ENCODE results near the gene CDR2L.
"Not testable (repeated sequence)": the region's sequence is repeated elsewhere in the genome, so short reads cannot be mapped to it uniquely, and the experiment has no call there.

Gene CDR2L

GRCh38 chr17:74998783-74999182, 11.4 kb downstream of the CDR2L start:
- Histone ChIP-seq H3K36me3 (ENCODE audit: control insufficient read depth, insufficient read depth, low read length) (no peaks in the 10 kb centered on the region), H3K9me3 (ENCODE audit: control insufficient read depth, low read length) (no peaks in the 10 kb centered on the region), H3K27me3 (replicated peaks; ENCODE audit: control insufficient read depth, insufficient read depth, low read length, poor library complexity, severe bottlenecking) (no peaks in the 10 kb centered on the region), H3K4me1 (ENCODE audit: control insufficient read depth, insufficient read depth, low read length, poor library complexity, severe bottlenecking) (no peaks in the 10 kb centered on the region), H3K4me3 (ENCODE audit: insufficient read depth, low read depth, low read length, poor library complexity, severe bottlenecking) (no peak overlapping the region), H3K27ac (ENCODE audit: insufficient read depth, low read length, poor library complexity, severe bottlenecking) (no peak overlapping the region)
- no peak for DNase-seq

DNA sequence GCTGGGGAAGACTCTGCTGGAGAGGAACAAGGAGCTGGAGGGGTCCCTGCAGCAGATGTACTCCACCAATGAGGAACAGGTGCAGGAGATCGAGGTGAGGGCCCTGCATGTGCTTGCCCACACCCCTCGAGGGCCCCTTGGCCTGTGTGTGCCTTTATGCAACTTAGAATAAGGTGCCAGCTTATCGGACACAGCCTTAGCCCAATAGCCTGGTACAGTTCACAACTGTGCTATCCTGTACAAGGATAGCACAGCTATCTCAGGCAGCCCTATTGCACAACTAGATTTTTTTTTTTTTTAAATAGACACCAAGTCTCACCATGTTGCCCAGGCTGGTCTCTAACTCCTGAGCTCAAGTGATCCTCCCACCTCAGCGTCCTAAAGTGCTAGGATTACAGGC, 12.1 kb downstream of the CDR2L start:
- Histone ChIP-seq H3K4me1 (ENCODE audit: control insufficient read depth, insufficient read depth, low read length, poor library complexity, severe bottlenecking) (no peaks in the 10 kb centered on the region), H3K27me3 (replicated peaks; ENCODE audit: control insufficient read depth, insufficient read depth, low read length, poor library complexity, severe bottlenecking) (no peaks in the 10 kb centered on the region), H3K4me3 (ENCODE audit: insufficient read depth, low read depth, low read length, poor library complexity, severe bottlenecking) (no peak overlapping the region), H3K27ac (ENCODE audit: insufficient read depth, low read length, poor library complexity, severe bottlenecking) (no peak overlapping the region), H3K9me3 (ENCODE audit: control insufficient read depth, low read length) (no peaks in the 10 kb centered on the region), H3K36me3 (ENCODE audit: control insufficient read depth, insufficient read depth, low read length) (no peaks in the 10 kb centered on the region)
- DNase-seq: no peak

- no peak for DNase-seq
- Histone ChIP-seq H3K27me3 (replicated peaks; ENCODE audit: control insufficient read depth, insufficient read depth, low read length, poor library complexity, severe bottlenecking) (no peaks in the 10 kb centered on the region), H3K36me3 (ENCODE audit: control insufficient read depth, insufficient read depth, low read length) (no peaks in the 10 kb centered on the region), H3K4me1 (ENCODE audit: control insufficient read depth, insufficient read depth, low read length, poor library complexity, severe bottlenecking) (no peaks in the 10 kb centered on the region), H3K27ac (ENCODE audit: insufficient read depth, low read length, poor library complexity, severe bottlenecking) (no peak overlapping the region), H3K9me3 (ENCODE audit: control insufficient read depth, low read length) (no peaks in the 10 kb centered on the region), H3K4me3 (ENCODE audit: insufficient read depth, low read depth, low read length, poor library complexity, severe bottlenecking) (no peak overlapping the region)
Observed at GRCh38 chr17:75001915-75002843, 14.7 kb downstream of the CDR2L start.

GRCh38 chr17:75003070-75003956, 15.9 kb downstream of the CDR2L start:
- Histone ChIP-seq H3K36me3 (ENCODE audit: control insufficient read depth, insufficient read depth, low read length) (no peaks in the 10 kb centered on the region), H3K4me3 (ENCODE audit: insufficient read depth, low read depth, low read length, poor library complexity, severe bottlenecking) (no peak overlapping the region), H3K9me3 (ENCODE audit: control insufficient read depth, low read length) (no peaks in the 10 kb centered on the region), H3K27ac (ENCODE audit: insufficient read depth, low read length, poor library complexity, severe bottlenecking) (no peak overlapping the region), H3K4me1 (ENCODE audit: control insufficient read depth, insufficient read depth, low read length, poor library complexity, severe bottlenecking) (no peaks in the 10 kb centered on the region), H3K27me3 (replicated peaks; ENCODE audit: control insufficient read depth, insufficient read depth, low read length, poor library complexity, severe bottlenecking) (no peaks in the 10 kb centered on the region)
- DNase-seq: no peak

GRCh38 chr17:75003957-75004355, 16.5 kb downstream of the CDR2L start:
- DNase-seq: no peak
- H3K27ac ChIP-seq (ENCODE audit: insufficient read depth, low read length, poor library complexity, severe bottlenecking): no peak overlapping the region
- H3K9me3 ChIP-seq (ENCODE audit: control insufficient read depth, low read length): no peaks in the 10 kb centered on the region
- no peaks in the 10 kb centered on the region for H3K4me1 ChIP-seq (ENCODE audit: control insufficient read depth, insufficient read depth, low read length, poor library complexity, severe bottlenecking)
- no peaks in the 10 kb centered on the region for H3K27me3 ChIP-seq (replicated peaks; ENCODE audit: control insufficient read depth, insufficient read depth, low read length, poor library complexity, severe bottlenecking)
- H3K36me3 ChIP-seq (ENCODE audit: control insufficient read depth, insufficient read depth, low read length): no peaks in the 10 kb centered on the region
- no peak overlapping the region for H3K4me3 ChIP-seq (ENCODE audit: insufficient read depth, low read depth, low read length, poor library complexity, severe bottlenecking)

DNA sequence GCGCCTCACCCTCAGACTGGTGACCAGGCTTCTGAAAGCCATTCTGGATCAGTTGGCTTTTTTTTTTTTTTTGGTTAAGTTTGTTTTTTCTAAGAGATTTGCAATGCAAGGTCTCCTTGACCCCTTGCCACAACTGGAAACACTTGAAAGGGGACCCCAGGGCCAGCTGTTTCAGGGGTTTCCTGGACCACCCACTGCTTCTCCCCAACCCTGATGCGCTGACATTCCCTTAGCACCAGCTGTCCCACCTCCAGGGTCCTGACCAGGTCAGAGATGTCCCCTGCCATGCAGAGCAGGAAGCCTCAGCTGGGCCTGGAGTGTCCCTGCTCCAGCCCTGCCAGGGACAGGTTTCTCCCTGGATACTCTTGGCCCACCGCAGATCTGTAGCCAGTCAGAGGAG, 16.9 kb downstream of the CDR2L start:
- DNase-seq: no peak
- no peak overlapping the region for H3K4me3 ChIP-seq (ENCODE audit: insufficient read depth, low read depth, low read length, poor library complexity, severe bottlenecking)
- no peaks in the 10 kb centered on the region for H3K9me3 ChIP-seq (ENCODE audit: control insufficient read depth, low read length)
- H3K27ac ChIP-seq (ENCODE audit: insufficient read depth, low read length, poor library complexity, severe bottlenecking): no peak overlapping the region
- no peaks in the 10 kb centered on the region for H3K4me1 ChIP-seq (ENCODE audit: control insufficient read depth, insufficient read depth, low read length, poor library complexity, severe bottlenecking)
- H3K36me3 ChIP-seq (ENCODE audit: control insufficient read depth, insufficient read depth, low read length): no peaks in the 10 kb centered on the region
- no peaks in the 10 kb centered on the region for H3K27me3 ChIP-seq (replicated peaks; ENCODE audit: control insufficient read depth, insufficient read depth, low read length, poor library complexity, severe bottlenecking)

- Histone ChIP-seq H3K4me1 (ENCODE audit: control insufficient read depth, insufficient read depth, low read length, poor library complexity, severe bottlenecking) (no peaks in the 10 kb centered on the region), H3K36me3 (ENCODE audit: control insufficient read depth, insufficient read depth, low read length) (no peaks in the 10 kb centered on the region)
- DNase-seq: no peak
Observed at GRCh38 chr17:75005291-75005690, 17.9 kb downstream of the CDR2L start.

DNA sequence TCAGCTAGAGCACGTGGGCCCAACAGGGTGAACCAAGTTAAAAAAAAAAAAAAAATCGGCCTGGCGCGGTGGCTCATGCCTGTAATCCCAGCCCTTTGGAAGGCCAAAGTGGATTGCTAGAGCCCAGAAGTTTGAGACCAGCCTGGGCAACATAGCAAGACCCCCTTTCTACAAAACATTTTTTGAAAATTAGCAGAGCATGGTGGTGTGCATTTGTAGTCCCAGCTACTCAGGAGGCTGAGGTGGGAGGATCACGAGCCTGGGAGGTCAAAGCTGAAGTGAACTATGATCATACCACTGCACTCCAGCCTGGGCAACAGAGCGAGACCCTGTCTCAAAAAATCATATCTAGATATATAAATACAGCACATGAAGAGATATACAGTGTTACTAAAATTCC, 18.7 kb downstream of the CDR2L start:
- H3K4me1 ChIP-seq (ENCODE audit: control insufficient read depth, insufficient read depth, low read length, poor library complexity, severe bottlenecking); H3K36me3 ChIP-seq (ENCODE audit: control insufficient read depth, insufficient read depth, low read length); H3K27ac ChIP-seq (ENCODE audit: insufficient read depth, low read length, poor library complexity, severe bottlenecking); DNase-seq; H3K27me3 ChIP-seq (replicated peaks; ENCODE audit: control insufficient read depth, insufficient read depth, low read length, poor library complexity, severe bottlenecking); H3K4me3 ChIP-seq (ENCODE audit: insufficient read depth, low read depth, low read length, poor library complexity, severe bottlenecking); H3K9me3 ChIP-seq (ENCODE audit: control insufficient read depth, low read length): not testable (repeated sequence)

More at GRCh38 chr17:75005291-75005690, 17.9 kb downstream of the CDR2L start:
- H3K27me3 ChIP-seq (replicated peaks; ENCODE audit: control insufficient read depth, insufficient read depth, low read length, poor library complexity, severe bottlenecking): no peaks in the 10 kb centered on the region
- no peak overlapping the region for H3K4me3 ChIP-seq (ENCODE audit: insufficient read depth, low read depth, low read length, poor library complexity, severe bottlenecking)
- no peaks in the 10 kb centered on the region for H3K9me3 ChIP-seq (ENCODE audit: control insufficient read depth, low read length)
- H3K27ac ChIP-seq (ENCODE audit: insufficient read depth, low read length, poor library complexity, severe bottlenecking): no peak overlapping the region

- H3K9me3 ChIP-seq (ENCODE audit: control insufficient read depth, low read length): no peaks in the 10 kb centered on the region
- H3K27me3 ChIP-seq (replicated peaks; ENCODE audit: control insufficient read depth, insufficient read depth, low read length, poor library complexity, severe bottlenecking): no peaks in the 10 kb centered on the region
- no peak overlapping the region for H3K27ac ChIP-seq (ENCODE audit: insufficient read depth, low read length, poor library complexity, severe bottlenecking)
- no peaks in the 10 kb centered on the region for H3K4me1 ChIP-seq (ENCODE audit: control insufficient read depth, insufficient read depth, low read length, poor library complexity, severe bottlenecking)
- H3K36me3 ChIP-seq (ENCODE audit: control insufficient read depth, insufficient read depth, low read length): no peaks in the 10 kb centered on the region
- no peak for DNase-seq
- H3K4me3 ChIP-seq (ENCODE audit: insufficient read depth, low read depth, low read length, poor library complexity, severe bottlenecking): no peak overlapping the region
Observed at GRCh38 chr17:75006653-75007052, 19.2 kb downstream of the CDR2L start.

GRCh38 chr17:75008373-75008772, 20.9 kb downstream of the CDR2L start:
- Histone ChIP-seq H3K9me3 (ENCODE audit: control insufficient read depth, low read length) (no peaks in the 10 kb centered on the region), H3K4me1 (ENCODE audit: control insufficient read depth, insufficient read depth, low read length, poor library complexity, severe bottlenecking) (peaks cover 10% of the 10 kb centered on the region), H3K27me3 (replicated peaks; ENCODE audit: control insufficient read depth, insufficient read depth, low read length, poor library complexity, severe bottlenecking) (no peaks in the 10 kb centered on the region), H3K4me3 (ENCODE audit: insufficient read depth, low read depth, low read length, poor library complexity, severe bottlenecking) (no peak overlapping the region), H3K36me3 (ENCODE audit: control insufficient read depth, insufficient read depth, low read length) (no peaks in the 10 kb centered on the region), H3K27ac (ENCODE audit: insufficient read depth, low read length, poor library complexity, severe bottlenecking) (no peak overlapping the region)
- DNase-seq: no peak

All from effector memory CD4-positive, alpha-beta T cell (primary cell).